ENCODE data around the gene ALKBH4. TPM values are rescaled to one million over a fixed set of nuclear protein-coding genes. Genes with fewer than 3 reads are reported as not detected.
"Not testable (repeated sequence)": the region's sequence is repeated elsewhere in the genome, so short reads cannot be mapped to it uniquely, and the experiment has no call there.

Gene ALKBH4
- total RNA-seq, 1 experiment from 2014 or later, result 13.8 TPM

DNA sequence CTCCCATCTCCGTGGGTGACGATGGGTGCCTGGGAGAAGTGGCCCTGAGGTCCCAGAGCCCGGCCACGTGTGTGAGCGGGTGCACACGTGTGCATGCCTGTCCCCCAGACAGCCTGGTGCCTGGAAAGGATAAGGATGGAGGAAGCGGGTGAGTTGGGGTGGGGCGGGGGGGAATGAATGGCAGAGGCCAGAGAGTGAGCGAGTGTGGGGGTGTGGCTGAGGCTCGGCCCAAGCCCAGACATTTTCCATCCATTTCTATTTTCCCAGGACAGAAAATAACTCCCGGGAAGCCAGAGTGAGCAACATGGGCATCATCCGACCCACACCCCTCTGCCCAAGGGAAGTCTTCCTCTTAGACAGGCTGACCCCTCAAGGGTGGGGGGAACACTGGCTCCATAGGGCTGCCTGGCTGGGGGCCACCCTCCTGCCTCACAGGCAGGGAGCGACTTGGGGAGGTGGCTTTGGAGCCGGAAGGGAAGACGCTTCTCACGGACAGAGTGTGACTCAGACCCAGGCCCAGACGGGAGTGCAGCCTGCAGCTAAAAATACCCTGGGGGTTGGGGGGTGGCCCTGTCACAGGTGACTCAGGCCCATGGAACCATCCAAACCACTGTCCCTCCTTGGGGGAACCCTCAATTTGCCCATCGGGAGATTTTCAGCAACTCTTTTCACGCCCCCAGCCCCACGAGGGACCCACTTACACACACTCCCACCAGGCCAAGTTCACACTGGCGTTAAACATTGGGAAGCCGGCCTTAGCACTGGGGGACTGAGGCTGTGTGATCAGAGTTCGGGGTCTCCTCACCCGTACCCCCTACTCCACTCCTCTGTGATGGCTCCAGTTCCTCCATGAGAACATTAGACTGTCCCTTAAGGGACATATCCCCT lies 40.9 kb upstream of the ALKBH4 start:
- POLR2A ChIA-PET; H3K4me3 ChIP-seq (ENCODE audit: low read depth, low read length); DNase-seq; BruUV-seq (replicated peaks); H3K9me3 Mint-ChIP-seq (ENCODE audit: unreplicated experiment); H3K36me3 Mint-ChIP-seq (ENCODE audit: insufficient read depth, unreplicated experiment); CTCF ChIA-PET; intact Hi-C loops (cut with micrococcal nuclease; ENCODE audit: unreplicated experiment); H3K4me3 Mint-ChIP-seq (ENCODE audit: unreplicated experiment); H3K27ac Mint-ChIP-seq (ENCODE audit: unreplicated experiment); H3K27me3 Mint-ChIP-seq (ENCODE audit: insufficient read depth, unreplicated experiment); H3K4me1 Mint-ChIP-seq (ENCODE audit: low read depth, unreplicated experiment); H3K4me1 ChIP-seq; H3K36me3 ChIP-seq (ENCODE audit: control insufficient read depth, insufficient read depth, low read length); H3K9me3 ChIP-seq; H3K27me3 ChIP-seq (replicated peaks; ENCODE audit: control insufficient read depth, insufficient read depth, low read length): not testable (repeated sequence)

DNA sequence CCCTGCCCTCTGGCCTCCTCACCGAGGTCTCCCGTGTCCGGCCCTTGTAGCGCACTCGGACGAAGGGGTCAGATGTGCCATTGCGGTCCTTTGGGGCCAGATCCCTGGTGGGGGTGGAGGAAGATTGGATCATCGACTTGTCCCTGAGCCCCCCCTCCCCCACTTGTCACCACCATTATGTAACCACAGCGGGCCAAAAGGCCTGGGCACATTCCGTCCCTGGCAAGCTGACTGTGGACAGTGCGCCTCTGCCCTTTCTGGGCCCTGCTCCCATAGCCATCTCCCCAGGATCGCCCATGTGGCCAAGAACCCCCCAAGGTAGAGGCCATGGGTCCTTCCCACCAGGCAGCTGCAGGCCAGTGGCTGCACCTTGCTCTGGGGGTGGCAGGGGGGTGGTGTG lies 38.5 kb upstream of the ALKBH4 start:
- CTCF ChIA-PET; H3K36me3 Mint-ChIP-seq (ENCODE audit: insufficient read depth, unreplicated experiment); BruUV-seq (replicated peaks); H3K4me3 ChIP-seq (ENCODE audit: low read depth, low read length); H3K4me3 Mint-ChIP-seq (ENCODE audit: unreplicated experiment); H3K27me3 ChIP-seq (replicated peaks; ENCODE audit: control insufficient read depth, insufficient read depth, low read length); H3K36me3 ChIP-seq (ENCODE audit: control insufficient read depth, insufficient read depth, low read length); H3K4me1 Mint-ChIP-seq (ENCODE audit: low read depth, unreplicated experiment); H3K27ac Mint-ChIP-seq (ENCODE audit: unreplicated experiment); H3K9me3 Mint-ChIP-seq (ENCODE audit: unreplicated experiment); DNase-seq; intact Hi-C loops (cut with micrococcal nuclease; ENCODE audit: unreplicated experiment); H3K4me1 ChIP-seq; H3K9me3 ChIP-seq; POLR2A ChIA-PET; H3K27me3 Mint-ChIP-seq (ENCODE audit: insufficient read depth, unreplicated experiment): not testable (repeated sequence)

DNA sequence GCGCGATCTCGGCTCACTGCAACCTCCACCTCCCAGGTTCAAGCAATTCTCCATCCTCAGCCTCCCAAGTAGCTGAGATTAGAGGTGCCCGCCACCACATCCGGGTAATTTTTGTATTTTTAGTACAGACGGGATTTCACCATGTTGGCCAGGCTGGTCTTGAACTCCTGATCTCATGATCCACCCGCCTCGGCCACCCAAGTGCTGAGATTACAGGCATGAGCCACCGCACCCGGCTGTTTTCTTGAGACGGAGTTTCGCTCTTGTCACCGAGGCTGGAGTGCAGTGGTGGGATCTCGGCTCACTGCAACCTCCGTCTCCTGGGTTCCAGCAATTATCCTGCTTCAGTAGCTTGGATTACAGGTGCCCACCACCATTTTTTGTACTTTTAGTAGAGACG lies 33.7 kb upstream of the ALKBH4 start:
- POLR2A ChIA-PET; H3K9me3 Mint-ChIP-seq (ENCODE audit: unreplicated experiment); BruUV-seq (replicated peaks): not testable (repeated sequence)

DNA sequence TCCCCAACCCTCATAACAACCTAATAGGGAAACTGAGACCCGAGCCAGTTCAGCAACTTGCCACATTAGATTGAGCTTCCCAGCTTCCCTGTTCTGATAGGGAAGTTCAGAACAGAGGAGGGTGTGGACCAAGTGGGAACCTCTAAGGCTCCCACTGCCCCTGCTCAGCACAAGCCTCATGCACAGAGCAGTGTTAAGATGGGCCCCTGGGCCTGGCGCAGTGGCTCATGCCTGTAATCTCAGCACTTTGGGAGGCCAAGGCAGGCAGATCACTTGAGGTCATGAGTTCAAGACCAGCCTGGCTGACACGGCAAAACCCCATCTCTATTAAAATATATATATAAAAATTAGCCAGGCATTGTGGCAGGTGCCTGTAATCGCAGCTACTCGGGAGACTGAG lies 32.6 kb upstream of the ALKBH4 start:
- H3K36me3 Mint-ChIP-seq (ENCODE audit: insufficient read depth, unreplicated experiment); intact Hi-C loops (cut with micrococcal nuclease; ENCODE audit: unreplicated experiment); CTCF ChIA-PET; H3K27me3 ChIP-seq (replicated peaks; ENCODE audit: control insufficient read depth, insufficient read depth, low read length); H3K4me3 Mint-ChIP-seq (ENCODE audit: unreplicated experiment); H3K27ac Mint-ChIP-seq (ENCODE audit: unreplicated experiment); BruUV-seq (replicated peaks); H3K9me3 ChIP-seq; H3K4me1 ChIP-seq; DNase-seq; H3K4me3 ChIP-seq (ENCODE audit: low read depth, low read length); H3K36me3 ChIP-seq (ENCODE audit: control insufficient read depth, insufficient read depth, low read length); H3K4me1 Mint-ChIP-seq (ENCODE audit: low read depth, unreplicated experiment); H3K27me3 Mint-ChIP-seq (ENCODE audit: insufficient read depth, unreplicated experiment); H3K9me3 Mint-ChIP-seq (ENCODE audit: unreplicated experiment); POLR2A ChIA-PET: not testable (repeated sequence)

More for the DNA sequence above, 33.7 kb upstream of the ALKBH4 start:
- H3K9me3 ChIP-seq; DNase-seq; H3K4me3 ChIP-seq (ENCODE audit: low read depth, low read length); H3K27ac Mint-ChIP-seq (ENCODE audit: unreplicated experiment); H3K36me3 ChIP-seq (ENCODE audit: control insufficient read depth, insufficient read depth, low read length); H3K4me3 Mint-ChIP-seq (ENCODE audit: unreplicated experiment); H3K36me3 Mint-ChIP-seq (ENCODE audit: insufficient read depth, unreplicated experiment); H3K4me1 Mint-ChIP-seq (ENCODE audit: low read depth, unreplicated experiment); CTCF ChIA-PET; H3K4me1 ChIP-seq; intact Hi-C loops (cut with micrococcal nuclease; ENCODE audit: unreplicated experiment); H3K27me3 ChIP-seq (replicated peaks; ENCODE audit: control insufficient read depth, insufficient read depth, low read length); H3K27me3 Mint-ChIP-seq (ENCODE audit: insufficient read depth, unreplicated experiment): not testable (repeated sequence)

DNA sequence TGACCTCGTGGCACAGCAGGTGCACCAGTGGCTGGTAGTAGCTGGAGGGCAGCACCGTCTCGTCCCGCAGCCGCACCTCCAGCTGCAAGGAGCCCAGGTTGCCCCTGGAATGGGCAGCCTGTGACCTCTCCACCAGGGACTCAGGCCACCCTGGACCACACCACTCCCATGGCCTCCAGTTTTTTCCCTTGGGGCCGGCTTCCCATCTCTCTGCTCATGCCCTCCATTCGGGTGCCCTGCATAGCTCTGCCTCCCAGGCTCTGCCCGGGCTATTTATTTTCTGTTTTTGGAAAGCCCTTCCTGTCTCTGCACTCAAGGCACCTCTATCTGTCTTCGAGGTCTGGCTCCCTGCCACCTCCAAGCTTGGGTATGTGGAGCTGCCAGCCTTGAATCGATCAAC lies 32.2 kb upstream of the ALKBH4 start:
- H3K4me3 Mint-ChIP-seq (ENCODE audit: unreplicated experiment); H3K4me1 Mint-ChIP-seq (ENCODE audit: low read depth, unreplicated experiment); H3K27me3 ChIP-seq (replicated peaks; ENCODE audit: control insufficient read depth, insufficient read depth, low read length); BruUV-seq (replicated peaks); H3K4me1 ChIP-seq; DNase-seq; CTCF ChIA-PET; POLR2A ChIA-PET; H3K4me3 ChIP-seq (ENCODE audit: low read depth, low read length); H3K9me3 ChIP-seq; H3K27me3 Mint-ChIP-seq (ENCODE audit: insufficient read depth, unreplicated experiment); H3K27ac Mint-ChIP-seq (ENCODE audit: unreplicated experiment); H3K36me3 ChIP-seq (ENCODE audit: control insufficient read depth, insufficient read depth, low read length); intact Hi-C loops (cut with micrococcal nuclease; ENCODE audit: unreplicated experiment); H3K9me3 Mint-ChIP-seq (ENCODE audit: unreplicated experiment); H3K36me3 Mint-ChIP-seq (ENCODE audit: insufficient read depth, unreplicated experiment): not testable (repeated sequence)

DNA sequence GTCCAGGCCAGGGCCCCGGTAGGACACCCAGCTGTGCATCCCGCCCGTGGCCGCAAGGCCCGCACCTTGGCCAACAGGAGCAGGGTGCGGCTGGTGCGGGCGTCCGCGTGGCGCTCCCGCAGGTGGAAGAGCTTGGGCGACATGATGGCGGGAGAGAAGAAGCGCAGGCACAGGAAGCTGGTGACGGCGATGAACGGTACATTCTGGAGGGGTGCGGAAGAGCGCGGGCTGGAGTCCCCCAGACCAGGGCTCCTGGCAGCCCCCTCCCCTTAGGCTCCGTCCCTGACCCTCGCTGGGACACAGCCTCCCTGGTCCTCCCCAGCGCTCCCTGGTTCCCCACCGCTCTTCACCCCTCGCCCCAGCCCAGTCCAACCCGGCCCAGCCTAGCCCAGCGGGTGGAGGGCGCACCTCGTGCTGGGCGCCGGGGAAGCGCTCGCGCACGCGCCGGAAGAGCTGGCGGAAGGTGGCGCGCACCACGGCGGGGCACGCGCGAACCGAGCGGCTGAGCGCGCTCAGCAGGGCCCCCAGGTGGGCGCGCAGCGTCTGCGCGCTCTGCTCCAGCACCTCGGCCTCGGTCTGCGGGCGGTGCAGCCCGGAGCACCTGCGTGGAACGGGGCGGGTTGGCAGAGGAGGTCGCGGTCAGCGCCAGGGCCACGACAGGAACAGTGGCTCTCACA lies 29.9 kb upstream of the ALKBH4 start:
- H3K27ac Mint-ChIP-seq (ENCODE audit: unreplicated experiment); H3K9me3 ChIP-seq; H3K4me1 Mint-ChIP-seq (ENCODE audit: low read depth, unreplicated experiment); H3K9me3 Mint-ChIP-seq (ENCODE audit: unreplicated experiment); H3K4me3 ChIP-seq (ENCODE audit: low read depth, low read length); CTCF ChIA-PET; H3K27me3 ChIP-seq (replicated peaks; ENCODE audit: control insufficient read depth, insufficient read depth, low read length); intact Hi-C loops (cut with micrococcal nuclease; ENCODE audit: unreplicated experiment); H3K27me3 Mint-ChIP-seq (ENCODE audit: insufficient read depth, unreplicated experiment); H3K4me1 ChIP-seq; H3K36me3 Mint-ChIP-seq (ENCODE audit: insufficient read depth, unreplicated experiment); H3K4me3 Mint-ChIP-seq (ENCODE audit: unreplicated experiment); DNase-seq; BruUV-seq (replicated peaks); H3K36me3 ChIP-seq (ENCODE audit: control insufficient read depth, insufficient read depth, low read length); POLR2A ChIA-PET: not testable (repeated sequence)

DNA sequence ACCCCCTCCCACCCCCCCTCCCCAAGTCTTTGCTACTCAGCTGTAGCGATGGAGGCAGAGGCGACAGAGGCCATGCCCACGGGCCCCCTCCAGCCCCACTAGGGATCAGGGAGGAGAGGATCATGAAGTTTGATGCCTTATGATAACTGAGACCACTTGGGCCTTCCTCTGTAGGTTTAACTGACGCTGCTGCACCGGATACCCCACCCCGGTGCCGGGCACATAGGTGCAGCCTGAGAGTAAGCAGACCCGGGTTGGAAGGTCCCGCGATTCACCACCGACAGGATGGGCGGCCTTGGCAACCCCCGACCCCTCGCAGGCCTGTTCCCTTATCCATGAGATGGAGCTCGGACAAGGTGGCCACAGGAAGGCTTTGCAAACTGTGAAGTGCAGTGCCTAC lies 29.4 kb upstream of the ALKBH4 start:
- intact Hi-C loops (cut with micrococcal nuclease; ENCODE audit: unreplicated experiment); BruUV-seq (replicated peaks); H3K4me3 Mint-ChIP-seq (ENCODE audit: unreplicated experiment): not testable (repeated sequence)

More for the DNA sequence above, 29.4 kb upstream of the ALKBH4 start:
- H3K9me3 Mint-ChIP-seq (ENCODE audit: unreplicated experiment); H3K27me3 ChIP-seq (replicated peaks; ENCODE audit: control insufficient read depth, insufficient read depth, low read length); H3K27ac Mint-ChIP-seq (ENCODE audit: unreplicated experiment); H3K36me3 Mint-ChIP-seq (ENCODE audit: insufficient read depth, unreplicated experiment); H3K9me3 ChIP-seq; H3K4me1 ChIP-seq; H3K4me1 Mint-ChIP-seq (ENCODE audit: low read depth, unreplicated experiment); H3K36me3 ChIP-seq (ENCODE audit: control insufficient read depth, insufficient read depth, low read length); H3K4me3 ChIP-seq (ENCODE audit: low read depth, low read length); CTCF ChIA-PET; POLR2A ChIA-PET; H3K27me3 Mint-ChIP-seq (ENCODE audit: insufficient read depth, unreplicated experiment): not testable (repeated sequence)
- DNase-seq, result peak in 1 of 2 experiments; percentile 4

All from Caco-2 (cell line).